ENCODE data around the gene JADE3. TPM values are rescaled to one million over a fixed set of nuclear protein-coding genes. Genes with fewer than 3 reads are reported as not detected.

JADE3 gene
- polyA plus RNA-seq, 1 donor from 2014 or later, result 6.8 TPM

- H3K27me3 ChIP-seq (ENCODE audit: insufficient read depth, low read depth, low read length), result no peaks in the 10 kb centered on the region
- TF ChIP-seq SMC3 (conservative IDR thresholded peaks at IDR 0.05; ENCODE audit: poor library complexity), result no peak
Measured at GRCh38 chrX:46927718-46928117, 15.5 kb downstream of the JADE3 start.

GRCh38 chrX:46929439-46930261, 17.4 kb downstream of the JADE3 start:
- H3K27me3 ChIP-seq (ENCODE audit: insufficient read depth, low read depth, low read length), result no peaks in the 10 kb centered on the region
- H4K20me1 ChIP-seq (ENCODE audit: insufficient read depth), result no peaks in the 10 kb centered on the region
- no peaks in the 10 kb centered on the region for H3K9me2 ChIP-seq (ENCODE audit: insufficient read depth, low read length)
- no peak overlapping the region for H3K27ac ChIP-seq (ENCODE audit: low read length)
- no peak overlapping the region for H2AFZ ChIP-seq (ENCODE audit: low read depth, low read length)
- H3K79me2 ChIP-seq (replicated peaks; ENCODE audit: insufficient read depth, low read length), result peaks cover 7% of the 10 kb centered on the region
- TF ChIP-seq SMC3 (conservative IDR thresholded peaks at IDR 0.05; ENCODE audit: poor library complexity), result no peak
- no peak for TF ChIP-seq POLR2AphosphoS5 (IDR thresholded peaks at IDR 0.05)
- no peak for TF ChIP-seq REST (IDR thresholded peaks at IDR 0.05; ENCODE audit: borderline replicate concordance)
- no peak for TF ChIP-seq EP300 (conservative IDR thresholded peaks at IDR 0.05; ENCODE audit: poor library complexity, severe bottlenecking)
- TF ChIP-seq MXI1 (conservative IDR thresholded peaks at IDR 0.05; ENCODE audit: poor library complexity, severe bottlenecking), result no peak
- no peak for TF ChIP-seq EZH2 (IDR thresholded peaks at IDR 0.05; ENCODE audit: borderline replicate concordance, insufficient read depth, low read length, poor library complexity, severe bottlenecking)
- no peak for TF ChIP-seq CTCF (IDR thresholded peaks at IDR 0.05; ENCODE audit: poor library complexity, severe bottlenecking)
- TF ChIP-seq RAD21 (conservative IDR thresholded peaks at IDR 0.05), result no peak
- no peak for TF ChIP-seq TAF1 (IDR thresholded peaks at IDR 0.05; ENCODE audit: low read depth)
- no peaks in the 10 kb centered on the region for H3K9me3 ChIP-seq (ENCODE audit: low read length)
- no peak overlapping the region for H3K4me2 ChIP-seq (ENCODE audit: low read length)
- no peaks in the 10 kb centered on the region for H3F3A ChIP-seq (ENCODE audit: insufficient read depth, low read length, poor library complexity, severe bottlenecking)
- H3K9ac ChIP-seq (ENCODE audit: low read length), result no peak overlapping the region
- H3K36me3 ChIP-seq (ENCODE audit: insufficient read depth, low read length), result no peaks in the 10 kb centered on the region
- H3K4me3 ChIP-seq (ENCODE audit: low read length), result no peak overlapping the region

More at GRCh38 chrX:46927718-46928117, 15.5 kb downstream of the JADE3 start:
- H3K9ac ChIP-seq (ENCODE audit: low read length), result no peak overlapping the region
- no peak overlapping the region for H3K27ac ChIP-seq (ENCODE audit: low read length)
- H3K9me2 ChIP-seq (ENCODE audit: insufficient read depth, low read length), result no peaks in the 10 kb centered on the region
- no peak overlapping the region for H3K4me3 ChIP-seq (ENCODE audit: low read length)
- no peaks in the 10 kb centered on the region for H4K20me1 ChIP-seq (ENCODE audit: insufficient read depth)
- no peak overlapping the region for H2AFZ ChIP-seq (ENCODE audit: low read depth, low read length)
- H3F3A ChIP-seq (ENCODE audit: insufficient read depth, low read length, poor library complexity, severe bottlenecking), result no peaks in the 10 kb centered on the region
- H3K9me3 ChIP-seq (ENCODE audit: low read length), result no peaks in the 10 kb centered on the region
- no peak overlapping the region for H3K4me2 ChIP-seq (ENCODE audit: low read length)
- H3K36me3 ChIP-seq (ENCODE audit: insufficient read depth, low read length), result no peaks in the 10 kb centered on the region
- peaks cover 11% of the 10 kb centered on the region for H3K79me2 ChIP-seq (replicated peaks; ENCODE audit: insufficient read depth, low read length)
